GM18909 (cell line): ENCODE results near the gene FGF2.
"Not testable (repeated sequence)": the region's sequence is repeated elsewhere in the genome, so short reads cannot be mapped to it uniquely, and the experiment has no call there.

Experiments
- ATAC-seq: cut with Tn5 transposase; IDR thresholded peaks from one replicate; pipeline ENCODE4 v1.9.1; 2021; ENCODE audit warnings: mild to moderate bottlenecking; ENCODE audit not compliant: unreplicated experiment, poor library complexity

FGF2 gene

GRCh38 chr4:122914938-122915337 lies 88.3 kb downstream of the FGF2 start:
- ATAC-seq, result no peak

- ATAC-seq, result no peak
Measured at GRCh38 chr4:122917731-122918130, 91.1 kb downstream of the FGF2 start.

- ATAC-seq, result no peak
Measured at GRCh38 chr4:122920473-122920872, 93.8 kb downstream of the FGF2 start.

GRCh38 chr4:122921300-122921699 lies 94.7 kb downstream of the FGF2 start:
- ATAC-seq, result no peak

GRCh38 chr4:122921971-122922876 lies 95.6 kb downstream of the FGF2 start, which contains the start of gene NUDT6:
Gene NUDT6 (minus strand): TSS chr4:122922597. CDS start chr4:122922572, 25 bp downstream.
- peak; percentile 76 for ATAC-seq

GRCh38 chr4:122922877-122923511 lies 96.4 kb downstream of the FGF2 start:
- ATAC-seq, result peak; percentile 96

- no peak for ATAC-seq
Measured at GRCh38 chr4:122928930-122929329, 102.3 kb downstream of the FGF2 start.

- no peak for ATAC-seq
Measured at GRCh38 chr4:122930862-122931261, 104.2 kb downstream of the FGF2 start.

GRCh38 chr4:122932763-122933162 lies 106.1 kb downstream of the FGF2 start:
- no peak for ATAC-seq

- ATAC-seq, result not testable (repeated sequence)
Measured at GRCh38 chr4:122945136-122945535, 118.5 kb downstream of the FGF2 start.

- ATAC-seq, result no peak
Measured at GRCh38 chr4:122946142-122946541, 119.5 kb downstream of the FGF2 start.
